Ammon's horn (tissue), 1 donor: ENCODE results near the gene DEAF1.
"Not testable (repeated sequence)": the region's sequence is repeated elsewhere in the genome, so short reads cannot be mapped to it uniquely, and the experiment has no call there.

Experiments used
- DNase-seq: peaks from one replicate; pipeline ENCODE4 v3.0.0-alpha.2; 2016; ENCODE audit warnings: low spot score

The DEAF1 gene

GRCh38 chr11:694563-695287, at the start of gene DEAF1:
TSS of gene DEAF1 (minus strand) at chr11:695222. CDS start at chr11:695047, 175 bp downstream.
- peak; percentile 95 for DNase-seq

- DNase-seq, result no peak
These were observed 47.7 kb upstream of the DEAF1 start for GRCh38 chr11:742571-743201.

- DNase-seq, result no peak
These were observed 47.1 kb upstream of the DEAF1 start for GRCh38 chr11:742156-742546.

- not testable (repeated sequence) for DNase-seq
These were observed 42.9 kb upstream of the DEAF1 start for GRCh38 chr11:737899-738298.

GRCh38 chr11:737366-737765, 42.3 kb upstream of the DEAF1 start:
- peak; percentile 62 for DNase-seq

GRCh38 chr11:734541-734940, 39.5 kb upstream of the DEAF1 start:
- not testable (repeated sequence) for DNase-seq

- DNase-seq, result no peak
These were observed 38.0 kb upstream of the DEAF1 start for GRCh38 chr11:733072-733471.

GRCh38 chr11:729492-730074, 34.6 kb upstream of the DEAF1 start:
- peak; percentile 96 for DNase-seq

GRCh38 chr11:728901-729491, 34.0 kb upstream of the DEAF1 start:
- DNase-seq, result no peak

GRCh38 chr11:727859-728748, 33.1 kb upstream of the DEAF1 start:
- peak; percentile 68 for DNase-seq

GRCh38 chr11:727281-727701, 32.3 kb upstream of the DEAF1 start:
- DNase-seq, result no peak

- DNase-seq, result no peak
These were observed 31.5 kb upstream of the DEAF1 start for GRCh38 chr11:726278-727220.

- DNase-seq, result no peak
These were observed 30.7 kb upstream of the DEAF1 start for GRCh38 chr11:725624-726202.

GRCh38 chr11:724778-725386, 29.9 kb upstream of the DEAF1 start:
- no peak for DNase-seq

- DNase-seq, result no peak
These were observed 29.2 kb upstream of the DEAF1 start for GRCh38 chr11:724049-724777.

- peak; percentile 72 for DNase-seq
These were observed 28.3 kb upstream of the DEAF1 start for GRCh38 chr11:723120-723883.

- DNase-seq, result no peak
These were observed 27.4 kb upstream of the DEAF1 start for GRCh38 chr11:722346-722811.

- no peak for DNase-seq
These were observed 26.8 kb upstream of the DEAF1 start for GRCh38 chr11:721741-722345.
